Left kidney (tissue), 8 donors: ENCODE measurements around the gene LRRC74B. TPM values are rescaled to one million over a fixed set of nuclear protein-coding genes. Genes with fewer than 3 reads are reported as not detected.
"Not testable (repeated sequence)": the region's sequence is repeated elsewhere in the genome, so short reads cannot be mapped to it uniquely, and the experiment has no call there.

Experiments used
- DNase-seq: peaks from one replicate; pipeline ENCODE4 v3.0.0-alpha.2; 2013
- long read RNA-seq, 8 donors: transcript quantifications; one replicate each; lab custom pipeline, GENCODE V29; 2026
- polyA plus RNA-seq: library from polyadenylated mRNA; unstranded; fragments of 120-200 nt; gene quantifications from one replicate; pipeline ENCODE4 v1.2.1, GENCODE V29; 2013; ENCODE audit not compliant: insufficient read length

The LRRC74B gene
- 0.27 TPM for polyA plus RNA-seq
- long read RNA-seq, donor 1, result 0 reads
- long read RNA-seq, donor 2, result 0 reads
- long read RNA-seq, donor 3, result 0 reads
- long read RNA-seq, donor 4, result 0 reads
- long read RNA-seq, donor 5, result 0 reads
- long read RNA-seq, donor 6, result 0 reads
- long read RNA-seq, donor 7, result 0 reads
- long read RNA-seq, donor 8, result 0 reads

- DNase-seq, result peak; percentile 83
Measured at GRCh38 chr22:21045585-21046294, at the start of gene LRRC74B. TSS of gene LRRC74B (plus strand) at chr22:21045946. CDS start at chr22:21045987, 41 bp downstream.

GRCh38 chr22:20996031-20996410 lies 49.7 kb upstream of the LRRC74B start:
- no peak for DNase-seq

- no peak for DNase-seq
Measured at GRCh38 chr22:20996598-20997535, 48.9 kb upstream of the LRRC74B start.

- no peak for DNase-seq
Measured at GRCh38 chr22:20997536-20998257, 48.0 kb upstream of the LRRC74B start.

- DNase-seq, result no peak
Measured at GRCh38 chr22:20998411-20999336, 47.1 kb upstream of the LRRC74B start.

- no peak for DNase-seq
Measured at GRCh38 chr22:20999350-21000206, 46.2 kb upstream of the LRRC74B start.

GRCh38 chr22:21000207-21000986 lies 45.3 kb upstream of the LRRC74B start:
- no peak for DNase-seq

GRCh38 chr22:21000987-21001600 lies 44.7 kb upstream of the LRRC74B start:
- no peak for DNase-seq

- DNase-seq, result peak; percentile 94
Measured at GRCh38 chr22:21001601-21002325, 44.0 kb upstream of the LRRC74B start, which contains the start of gene THAP7. TSS of gene THAP7 (minus strand) at chr22:21002118. CDS start at chr22:21001911, 207 bp downstream.

- DNase-seq, result no peak
Measured at GRCh38 chr22:21003782-21004181, 42.0 kb upstream of the LRRC74B start.

GRCh38 chr22:21009208-21009607 lies 36.5 kb upstream of the LRRC74B start:
- not testable (repeated sequence) for DNase-seq

GRCh38 chr22:21009638-21010425 lies 35.9 kb upstream of the LRRC74B start:
- peak; percentile 82 for DNase-seq

- no peak for DNase-seq
Measured at GRCh38 chr22:21010426-21011113, 35.2 kb upstream of the LRRC74B start.

- no peak for DNase-seq
Measured at GRCh38 chr22:21012446-21013407, 33.0 kb upstream of the LRRC74B start.

- no peak for DNase-seq
Measured at GRCh38 chr22:21013657-21014201, 32.0 kb upstream of the LRRC74B start.
